Activated T-helper 9 cell treated with anti-CD3 and anti-CD28 coated beads, Interleukin-2, amount 50 U/mL, for 16 hours (primary cell): ENCODE data around the gene TTC7B.

Experiments used
- DNase-seq: peaks from one replicate; pipeline ENCODE4 v3.0.0-alpha.2; 2020; ENCODE audit warnings: low read depth

Gene TTC7B

GRCh38 chr14:90805084-90805391 lies 11.2 kb downstream of the TTC7B start:
- DNase-seq: no peak

- DNase-seq: no peak
Measured at GRCh38 chr14:90804292-90805083, 11.7 kb downstream of the TTC7B start.

DNA sequence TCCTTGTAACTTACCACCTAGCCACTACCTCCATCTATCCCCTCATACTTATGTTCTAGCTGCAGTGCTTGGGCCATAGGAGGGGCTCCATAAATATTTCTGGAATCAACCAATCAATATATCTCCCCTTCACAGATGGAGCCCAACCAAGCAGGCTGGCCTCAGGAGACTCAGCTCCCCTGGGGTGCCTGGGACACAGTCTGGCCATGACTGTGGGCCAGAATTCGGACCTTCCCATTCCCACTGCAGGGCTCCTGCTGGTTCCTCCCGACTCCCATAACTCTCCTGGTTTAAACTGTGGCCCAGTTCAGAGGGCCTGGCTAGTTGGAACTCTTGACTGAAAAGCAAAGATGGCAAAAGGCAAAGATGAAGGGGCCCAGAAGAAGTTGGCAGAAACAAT lies 13.0 kb downstream of the TTC7B start:
- DNase-seq: no peak

DNA sequence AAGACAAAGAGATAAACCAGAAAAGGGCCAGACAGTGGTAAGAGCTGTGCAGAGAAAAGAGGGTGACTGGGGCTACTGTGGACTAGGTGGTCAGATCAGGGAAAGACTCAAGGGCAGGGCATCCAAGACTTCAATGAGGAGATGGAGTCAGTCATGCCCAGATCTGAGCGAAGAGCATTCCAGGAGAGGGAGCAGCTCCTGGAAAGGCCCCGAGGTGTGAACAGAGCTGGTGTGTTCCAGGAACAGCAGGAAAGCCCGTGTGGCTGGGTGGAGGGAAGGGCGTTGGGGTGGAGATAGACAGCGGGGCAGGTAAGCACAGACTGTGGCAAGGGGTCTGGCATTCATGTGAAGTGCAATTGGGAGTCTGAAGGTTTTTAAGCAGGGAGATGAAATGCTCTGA lies 16.8 kb downstream of the TTC7B start:
- no peak for DNase-seq

GRCh38 chr14:90797919-90798318 lies 18.3 kb downstream of the TTC7B start:
- DNase-seq: no peak

GRCh38 chr14:90797451-90797850 lies 18.8 kb downstream of the TTC7B start:
- no peak for DNase-seq

GRCh38 chr14:90796329-90796728 lies 19.9 kb downstream of the TTC7B start:
- no peak for DNase-seq

GRCh38 chr14:90795744-90796143 lies 20.5 kb downstream of the TTC7B start:
- DNase-seq: no peak

DNA sequence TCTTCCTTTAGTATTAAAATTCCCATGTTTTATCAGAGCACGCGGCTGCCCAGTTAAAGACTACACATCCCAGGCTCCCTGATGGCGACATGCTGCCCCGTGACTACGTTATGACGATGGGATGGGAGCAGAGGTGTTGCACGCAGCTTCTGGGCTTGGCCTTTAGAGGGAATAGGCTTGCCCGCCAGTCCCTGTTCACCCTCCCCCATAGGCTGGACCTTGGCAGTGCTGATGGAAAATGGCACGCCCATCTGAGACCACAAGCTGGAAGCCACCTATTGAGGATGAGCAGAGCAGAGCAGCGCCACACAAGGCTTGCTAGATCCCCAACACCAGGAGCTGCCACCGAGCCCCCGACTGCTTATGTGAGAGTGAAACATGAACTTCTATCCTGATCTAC lies 24.7 kb downstream of the TTC7B start:
- DNase-seq: no peak

GRCh38 chr14:90788031-90788430 lies 28.2 kb downstream of the TTC7B start:
- no peak for DNase-seq

DNA sequence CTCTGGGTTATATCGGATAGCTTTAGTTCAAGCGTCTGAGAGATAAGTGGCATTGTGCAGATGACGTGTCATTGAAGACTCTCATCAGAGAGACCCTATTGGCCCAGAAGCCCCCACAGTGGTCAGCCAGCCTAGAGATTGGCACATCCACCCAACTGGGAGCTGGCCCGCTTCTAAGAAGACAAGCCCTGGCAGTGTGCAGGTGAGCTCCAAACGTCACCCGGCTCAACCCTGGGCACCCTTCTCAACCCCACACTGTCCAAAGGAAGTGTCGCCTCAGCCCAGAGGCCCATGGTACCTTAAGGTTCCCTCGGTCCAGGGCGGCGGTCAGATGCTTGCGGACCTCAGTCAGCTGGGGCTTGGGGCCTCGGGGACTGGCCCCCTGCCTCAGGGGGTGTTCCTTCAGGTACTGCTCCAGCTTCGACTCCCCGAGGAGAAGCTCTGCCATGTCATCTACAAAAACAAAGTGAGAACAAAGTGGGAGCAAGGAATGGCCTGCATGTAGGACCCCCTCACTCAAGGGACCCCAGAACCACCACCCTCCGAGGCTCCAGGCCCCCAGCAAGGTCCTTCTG lies 30.3 kb downstream of the TTC7B start:
- DNase-seq: no peak

GRCh38 chr14:90785471-90785870 lies 30.8 kb downstream of the TTC7B start:
- no peak for DNase-seq

DNA sequence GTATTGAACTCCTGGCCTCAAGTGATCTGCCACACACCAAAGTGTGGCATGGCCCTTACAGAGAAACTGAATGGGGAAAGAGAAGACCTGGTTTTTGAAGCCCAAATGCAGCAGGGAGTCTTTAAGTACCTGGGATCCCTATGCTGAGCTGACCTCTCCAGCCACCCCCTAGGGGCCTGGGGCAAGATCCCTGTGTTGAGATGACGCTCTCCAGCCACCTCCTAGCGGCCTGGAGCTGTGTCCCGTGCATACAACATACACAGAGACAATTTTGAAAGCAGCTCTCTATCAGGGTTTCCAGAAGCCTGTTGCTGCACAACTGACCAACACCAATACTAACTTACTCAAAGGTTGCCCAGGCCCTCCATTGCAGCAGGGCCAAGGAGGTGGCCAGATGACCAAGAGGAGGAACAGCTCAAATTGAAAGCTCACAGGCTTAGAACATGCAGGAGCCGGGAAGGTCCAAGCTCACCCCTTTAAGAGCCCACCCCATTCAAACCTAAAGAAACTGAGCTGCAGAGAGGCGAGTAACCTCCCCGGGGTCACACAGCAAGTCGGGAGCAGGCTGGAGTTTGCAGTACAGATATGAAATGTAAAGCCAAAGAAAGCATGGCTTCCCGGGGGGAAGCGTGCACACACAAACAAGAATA lies 31.5 kb downstream of the TTC7B start:
- DNase-seq: no peak

DNA sequence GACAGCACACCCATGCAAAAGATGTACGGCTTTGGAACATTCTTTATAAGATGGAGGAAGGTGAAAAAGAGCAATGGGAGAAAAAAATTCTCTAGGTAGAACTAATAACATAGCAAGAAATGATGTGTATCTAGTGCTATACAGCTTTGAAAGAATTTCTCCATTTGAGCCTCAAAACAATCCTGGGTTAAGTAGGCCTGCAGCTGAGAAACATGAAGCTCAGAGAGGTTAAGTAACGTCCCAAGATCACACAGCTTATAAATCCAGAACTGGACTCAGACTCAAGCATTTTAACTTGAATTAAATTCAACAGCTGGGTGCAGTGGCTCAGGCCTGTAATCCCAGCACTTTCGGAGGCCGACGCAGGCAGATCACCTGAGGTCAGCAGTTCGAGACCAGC lies 32.9 kb downstream of the TTC7B start:
- DNase-seq: no peak

DNA sequence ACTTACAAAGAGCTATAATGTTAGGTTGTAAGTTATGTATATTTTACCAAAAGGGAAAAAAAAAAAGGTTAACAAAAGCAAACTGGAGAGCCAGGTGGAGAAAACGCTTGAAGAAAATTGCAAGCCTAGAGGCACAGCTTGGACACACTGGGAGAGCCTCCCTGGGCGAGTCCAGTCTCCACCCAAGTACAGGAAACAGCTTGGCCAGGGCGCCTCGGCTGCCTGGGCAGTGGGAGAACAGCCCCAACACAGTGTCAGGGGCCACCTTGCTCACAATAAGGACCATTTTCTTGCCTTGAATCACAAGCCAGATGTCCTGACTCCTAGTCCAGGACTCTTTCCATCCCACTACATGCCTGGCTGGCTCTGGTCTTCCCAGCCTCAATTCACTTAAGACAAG lies 33.3 kb downstream of the TTC7B start:
- DNase-seq: no peak

- no peak for DNase-seq
Measured at GRCh38 chr14:90781876-90782275, 34.4 kb downstream of the TTC7B start.

- no peak for DNase-seq
Measured at GRCh38 chr14:90781344-90781761, 34.9 kb downstream of the TTC7B start.

DNA sequence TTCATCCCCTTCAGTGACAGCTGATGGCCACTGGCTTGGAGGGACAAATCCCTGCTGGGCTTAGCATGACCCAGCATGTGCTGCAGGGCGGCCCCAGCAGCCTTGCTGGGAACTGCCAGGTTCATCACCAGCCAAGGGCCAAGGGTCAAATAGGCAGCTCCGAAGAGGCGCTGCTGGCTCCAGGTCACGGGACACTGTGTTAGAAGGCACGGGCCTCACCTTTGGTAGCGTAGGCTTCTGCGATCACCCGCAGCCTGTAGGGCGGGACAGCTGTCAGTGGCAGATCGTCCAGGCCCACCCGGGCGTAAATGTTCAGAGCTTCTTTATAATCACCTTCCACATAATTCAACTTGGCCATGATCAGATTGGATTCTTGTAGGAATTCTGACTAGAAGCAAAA lies 35.7 kb downstream of the TTC7B start:
- no peak for DNase-seq

DNA sequence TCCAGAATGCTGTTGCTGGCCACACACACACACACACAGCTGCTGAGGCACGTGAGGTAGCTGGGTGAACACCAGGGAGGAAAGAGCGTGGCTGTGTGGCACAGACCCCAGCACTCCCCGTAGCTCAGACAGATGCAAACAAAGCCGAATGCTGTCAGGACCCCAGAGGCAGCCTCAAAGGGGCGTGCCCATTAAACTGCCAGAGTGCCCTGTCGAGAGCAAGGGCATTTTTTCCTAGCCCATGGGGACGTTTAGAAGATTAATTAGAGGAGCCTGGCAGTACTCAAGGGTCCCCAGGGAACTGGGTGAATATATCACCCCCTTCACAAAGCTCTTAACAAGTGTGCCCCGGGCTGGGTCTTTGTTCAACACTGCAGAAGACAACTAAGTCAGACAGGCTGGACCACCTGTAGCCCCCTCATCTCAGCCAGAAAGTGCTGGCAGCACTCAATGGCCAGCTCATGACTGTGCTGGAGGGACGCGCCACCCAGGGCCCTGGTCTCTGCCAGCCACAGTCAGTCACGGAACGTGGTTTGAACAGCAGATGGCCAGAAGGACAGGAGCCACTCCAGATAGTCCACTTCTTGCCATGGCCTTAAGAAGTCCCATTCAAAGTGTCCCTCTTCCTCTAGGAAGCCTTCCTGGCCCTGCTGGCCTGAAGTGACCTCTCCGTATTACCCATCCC lies 37.5 kb downstream of the TTC7B start:
- DNase-seq: no peak

DNA sequence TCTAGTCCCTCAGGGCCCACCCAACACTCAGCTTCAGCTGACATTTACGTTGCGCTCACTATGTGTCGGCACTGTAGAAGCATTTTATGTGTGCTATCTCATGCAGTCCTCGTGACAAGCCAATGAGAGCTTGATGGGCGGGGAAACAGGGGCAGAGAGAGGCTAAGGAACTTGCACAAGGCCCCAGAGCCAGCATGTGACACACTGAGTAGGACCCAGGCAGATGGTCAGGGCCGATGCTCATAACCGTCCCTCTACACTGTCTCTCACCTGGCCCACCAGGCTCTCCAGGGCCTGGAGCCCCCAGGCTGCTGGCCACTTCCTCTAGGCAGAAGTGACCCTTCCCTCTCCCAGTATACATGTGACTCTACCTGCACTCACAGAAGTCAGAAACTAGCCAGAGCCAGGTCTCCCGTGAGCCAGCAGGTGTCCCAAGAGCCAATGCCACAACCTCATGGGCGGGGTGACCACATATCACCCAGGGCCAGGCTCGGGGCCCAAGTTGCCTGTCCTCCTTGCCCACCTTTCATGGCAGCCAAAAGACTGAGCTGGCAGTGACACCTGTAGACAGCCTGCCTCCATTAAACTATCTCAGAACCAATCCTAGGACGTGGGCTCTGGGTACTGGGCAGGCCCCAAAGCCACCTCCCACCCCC lies 38.3 kb downstream of the TTC7B start:
- DNase-seq: no peak

GRCh38 chr14:90777358-90777757 lies 38.9 kb downstream of the TTC7B start:
- no peak for DNase-seq

DNA sequence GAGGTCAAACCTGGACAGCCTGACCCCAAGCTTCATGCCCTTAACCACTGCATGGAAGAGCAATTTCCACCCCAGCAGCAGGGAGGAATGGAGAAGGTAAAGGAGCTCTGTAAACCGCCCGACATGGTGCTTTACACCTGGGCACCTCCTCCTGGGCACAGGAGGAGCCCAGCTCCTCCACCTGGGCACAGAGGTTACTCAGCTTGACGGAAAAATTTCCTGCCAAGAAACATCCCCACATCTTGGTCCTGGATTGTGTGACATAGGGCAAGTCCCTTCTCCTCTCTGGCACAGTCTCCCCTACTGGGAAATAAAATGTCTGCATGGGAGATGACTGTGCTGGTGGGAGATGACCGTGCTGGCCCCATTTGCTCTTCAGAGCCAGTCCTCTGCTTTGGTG lies 40.8 kb downstream of the TTC7B start:
- DNase-seq: no peak

DNA sequence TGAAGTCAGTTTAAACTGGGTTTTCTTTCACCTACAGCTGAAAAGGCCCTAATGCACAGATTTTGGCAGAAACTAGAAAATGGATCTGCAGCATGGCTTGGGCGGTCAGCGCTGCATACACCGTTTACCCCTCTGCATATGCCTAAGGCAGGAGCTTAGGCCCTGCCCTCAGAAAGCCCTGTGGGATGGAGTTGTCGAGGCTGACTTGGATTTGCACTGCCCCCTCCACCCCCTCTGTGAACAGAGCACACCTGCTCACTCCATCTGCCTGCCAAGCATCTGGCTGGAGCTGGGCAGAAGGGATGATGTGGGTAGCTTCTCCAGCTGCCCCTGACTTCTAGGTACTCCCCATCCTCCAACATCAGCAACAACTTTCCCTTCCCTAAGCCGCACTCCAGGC lies 41.9 kb downstream of the TTC7B start:
- no peak for DNase-seq
